HL-60 (cell line): ENCODE measurements around the gene SGMS1.

Source experiments
- DNase-seq, 2 experiments: peaks; one replicate each; pipeline ENCODE4 v3.0.0-alpha.2; 2010 to 2020; ENCODE audit warnings: low read depth in 1 of 2, low spot score in 1 of 2
- H3K27ac ChIP-seq: fragments of 250-450 bp; sonication (Bioruptor Pico); replicated peaks from 2 replicates; pipeline ENCODE4 v1.5.1; 2020; ENCODE audit warnings: mild to moderate bottlenecking, moderate library complexity
- H3K27me3 ChIP-seq: fragments of 250-450 bp; sonication (Bioruptor Pico); 2 replicates; pipeline ENCODE4 v1.5.1; 2021; ENCODE audit warnings: mild to moderate bottlenecking, moderate library complexity; ENCODE audit not compliant: insufficient read depth, poor library complexity, severe bottlenecking
- H3K4me3 ChIP-seq: replicated peaks from 2 replicates; pipeline ENCODE4 v1.5.1; 2011; ENCODE audit warnings: mild to moderate bottlenecking, control low read depth, low read length; ENCODE audit not compliant: insufficient read depth
- GABPA ChIP-seq: IDR thresholded peaks from 2 replicates; pipeline ENCODE4 v1.6.1; 2012; ENCODE audit warnings: low read depth
- POLR2AphosphoS5 ChIP-seq: IDR thresholded peaks from 2 replicates; pipeline ENCODE4 v1.6.1; 2012; ENCODE audit warnings: low read depth
- SPI1 ChIP-seq: IDR thresholded peaks from 2 replicates; pipeline ENCODE4 v1.6.1; 2012; ENCODE audit warnings: low read depth, mild to moderate bottlenecking, borderline replicate concordance
- TF ChIP-seq, protein P1 (sequence below): IDR thresholded peaks from one replicate; pipeline ENCODE4 v1.5.1; 2011; ENCODE audit warnings: low read length, control low read depth, inconsistent platforms; ENCODE audit not compliant: insufficient read depth
- TF ChIP-seq, protein P2 (sequence below): IDR thresholded peaks from 2 replicates; pipeline ENCODE4 v1.6.1; 2012; ENCODE audit warnings: low read depth; ENCODE audit not compliant: insufficient replicate concordance

The SGMS1 gene

DNA sequence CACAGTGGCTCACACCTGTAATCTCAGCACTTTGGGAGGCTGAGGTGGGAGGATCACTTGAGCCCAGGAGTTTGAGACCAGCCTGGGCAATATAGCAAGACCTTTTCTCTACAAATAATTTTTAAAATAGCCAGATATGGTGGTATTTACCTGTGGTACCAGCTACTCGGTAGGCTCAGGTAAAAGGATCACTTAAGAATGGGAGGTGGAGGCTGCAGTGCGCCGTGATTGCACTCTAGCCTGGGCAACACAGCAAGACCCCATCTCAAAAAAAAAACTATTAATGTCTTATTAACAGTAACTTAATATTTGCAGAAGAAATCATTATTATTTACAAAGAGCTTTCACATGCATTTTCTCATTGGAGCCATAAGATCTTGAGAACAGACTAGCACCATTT, 103.6 kb downstream of the SGMS1 start:
- no peak overlapping the region for H3K27ac ChIP-seq
- DNase-seq, result no peak
- H3K27me3 ChIP-seq, result no peaks in the 10 kb centered on the region
- TF ChIP-seq, protein P1, sequence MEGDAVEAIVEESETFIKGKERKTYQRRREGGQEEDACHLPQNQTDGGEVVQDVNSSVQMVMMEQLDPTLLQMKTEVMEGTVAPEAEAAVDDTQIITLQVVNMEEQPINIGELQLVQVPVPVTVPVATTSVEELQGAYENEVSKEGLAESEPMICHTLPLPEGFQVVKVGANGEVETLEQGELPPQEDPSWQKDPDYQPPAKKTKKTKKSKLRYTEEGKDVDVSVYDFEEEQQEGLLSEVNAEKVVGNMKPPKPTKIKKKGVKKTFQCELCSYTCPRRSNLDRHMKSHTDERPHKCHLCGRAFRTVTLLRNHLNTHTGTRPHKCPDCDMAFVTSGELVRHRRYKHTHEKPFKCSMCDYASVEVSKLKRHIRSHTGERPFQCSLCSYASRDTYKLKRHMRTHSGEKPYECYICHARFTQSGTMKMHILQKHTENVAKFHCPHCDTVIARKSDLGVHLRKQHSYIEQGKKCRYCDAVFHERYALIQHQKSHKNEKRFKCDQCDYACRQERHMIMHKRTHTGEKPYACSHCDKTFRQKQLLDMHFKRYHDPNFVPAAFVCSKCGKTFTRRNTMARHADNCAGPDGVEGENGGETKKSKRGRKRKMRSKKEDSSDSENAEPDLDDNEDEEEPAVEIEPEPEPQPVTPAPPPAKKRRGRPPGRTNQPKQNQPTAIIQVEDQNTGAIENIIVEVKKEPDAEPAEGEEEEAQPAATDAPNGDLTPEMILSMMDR, result no peak
- H3K4me3 ChIP-seq, result no peak overlapping the region

DNA sequence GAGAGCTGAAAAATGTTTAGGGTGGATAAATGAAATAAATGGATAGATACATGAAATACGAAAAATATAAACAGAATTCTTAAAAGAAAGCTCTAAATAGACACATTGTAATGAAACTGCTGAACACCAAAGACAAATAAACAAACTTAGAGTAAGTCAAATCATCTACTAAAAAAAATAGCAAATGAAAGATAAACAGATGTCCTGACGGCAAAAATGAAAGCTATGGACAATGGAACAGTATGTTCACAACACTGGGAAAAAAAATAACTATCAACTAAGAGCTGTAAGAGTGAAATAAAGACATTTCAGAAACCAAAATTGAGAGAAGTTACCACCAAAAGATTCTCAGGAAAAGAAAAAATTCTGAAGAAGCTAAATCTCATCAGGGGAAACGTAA, 106.1 kb downstream of the SGMS1 start:
- H3K27ac ChIP-seq, result no peak overlapping the region
- TF ChIP-seq SPI1, result no peak
- TF ChIP-seq GABPA, result no peak
- TF ChIP-seq, protein P2, sequence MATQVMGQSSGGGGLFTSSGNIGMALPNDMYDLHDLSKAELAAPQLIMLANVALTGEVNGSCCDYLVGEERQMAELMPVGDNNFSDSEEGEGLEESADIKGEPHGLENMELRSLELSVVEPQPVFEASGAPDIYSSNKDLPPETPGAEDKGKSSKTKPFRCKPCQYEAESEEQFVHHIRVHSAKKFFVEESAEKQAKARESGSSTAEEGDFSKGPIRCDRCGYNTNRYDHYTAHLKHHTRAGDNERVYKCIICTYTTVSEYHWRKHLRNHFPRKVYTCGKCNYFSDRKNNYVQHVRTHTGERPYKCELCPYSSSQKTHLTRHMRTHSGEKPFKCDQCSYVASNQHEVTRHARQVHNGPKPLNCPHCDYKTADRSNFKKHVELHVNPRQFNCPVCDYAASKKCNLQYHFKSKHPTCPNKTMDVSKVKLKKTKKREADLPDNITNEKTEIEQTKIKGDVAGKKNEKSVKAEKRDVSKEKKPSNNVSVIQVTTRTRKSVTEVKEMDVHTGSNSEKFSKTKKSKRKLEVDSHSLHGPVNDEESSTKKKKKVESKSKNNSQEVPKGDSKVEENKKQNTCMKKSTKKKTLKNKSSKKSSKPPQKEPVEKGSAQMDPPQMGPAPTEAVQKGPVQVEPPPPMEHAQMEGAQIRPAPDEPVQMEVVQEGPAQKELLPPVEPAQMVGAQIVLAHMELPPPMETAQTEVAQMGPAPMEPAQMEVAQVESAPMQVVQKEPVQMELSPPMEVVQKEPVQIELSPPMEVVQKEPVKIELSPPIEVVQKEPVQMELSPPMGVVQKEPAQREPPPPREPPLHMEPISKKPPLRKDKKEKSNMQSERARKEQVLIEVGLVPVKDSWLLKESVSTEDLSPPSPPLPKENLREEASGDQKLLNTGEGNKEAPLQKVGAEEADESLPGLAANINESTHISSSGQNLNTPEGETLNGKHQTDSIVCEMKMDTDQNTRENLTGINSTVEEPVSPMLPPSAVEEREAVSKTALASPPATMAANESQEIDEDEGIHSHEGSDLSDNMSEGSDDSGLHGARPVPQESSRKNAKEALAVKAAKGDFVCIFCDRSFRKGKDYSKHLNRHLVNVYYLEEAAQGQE, result no peak
- TF ChIP-seq, protein P1, result no peak
- TF ChIP-seq POLR2AphosphoS5, result no peak
- no peak for DNase-seq
- H3K27me3 ChIP-seq, result no peaks in the 10 kb centered on the region
- H3K4me3 ChIP-seq, result no peak overlapping the region

DNA sequence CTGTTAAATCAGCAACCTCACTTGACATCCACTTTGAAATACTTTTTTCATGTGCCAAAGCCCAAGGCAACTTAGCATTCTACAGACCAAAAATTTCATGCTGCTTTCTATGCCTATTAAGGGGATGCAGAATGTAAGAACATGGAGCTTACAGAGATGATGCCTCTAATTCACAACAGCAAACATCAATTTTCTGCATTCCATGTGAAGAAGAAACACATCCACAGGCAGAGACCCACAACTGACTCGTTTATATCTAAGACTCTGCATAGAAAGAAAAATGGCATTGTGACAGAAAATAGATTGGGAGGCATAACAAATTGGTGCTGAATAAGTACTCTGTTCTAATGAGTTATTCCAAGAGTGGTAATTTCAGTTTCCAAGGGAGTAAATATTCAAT, 107.6 kb downstream of the SGMS1 start:
- no peak overlapping the region for H3K27ac ChIP-seq
- TF ChIP-seq, protein P2, result no peak
- TF ChIP-seq SPI1 (no peak), POLR2AphosphoS5 (no peak), GABPA (no peak)
- TF ChIP-seq, protein P1, result no peak
- DNase-seq, result no peak
- H3K4me3 ChIP-seq, result no peak overlapping the region
- H3K27me3 ChIP-seq, result no peaks in the 10 kb centered on the region

DNA sequence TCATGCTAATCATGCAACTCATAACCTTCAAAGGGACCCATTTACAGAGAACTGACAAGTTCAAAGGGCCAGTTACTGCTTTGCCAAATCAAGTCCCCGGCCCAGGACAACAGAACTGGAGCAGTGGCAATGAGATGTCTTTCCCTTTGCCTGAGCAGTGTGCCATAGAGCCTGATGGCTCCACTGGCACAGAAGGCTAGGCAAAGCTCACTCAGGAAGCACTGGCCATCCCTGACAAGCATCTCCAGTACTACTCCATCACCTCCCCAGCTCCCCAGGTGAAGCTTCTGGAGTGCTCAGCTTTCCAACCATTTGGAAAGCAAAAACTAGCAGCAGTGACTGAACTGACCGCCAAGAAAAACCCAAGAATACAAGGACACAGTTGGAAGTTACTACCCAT, 108.3 kb downstream of the SGMS1 start:
- TF ChIP-seq POLR2AphosphoS5 (no peak), SPI1 (no peak), GABPA (no peak)
- TF ChIP-seq, protein P2, result no peak
- TF ChIP-seq, protein P1, result no peak
- Histone ChIP-seq H3K27ac (no peak overlapping the region), H3K4me3 (no peak overlapping the region), H3K27me3 (no peaks in the 10 kb centered on the region)
- no peak for DNase-seq
